ENCODE measurements around the gene PAX8. TPM values are rescaled to one million over a fixed set of nuclear protein-coding genes. Genes with fewer than 3 reads are reported as not detected.

PAX8 gene
- total RNA-seq, 6 donors from 2014 or later, result 1.5 to 3.6 (median 2.0) TPM

DNA sequence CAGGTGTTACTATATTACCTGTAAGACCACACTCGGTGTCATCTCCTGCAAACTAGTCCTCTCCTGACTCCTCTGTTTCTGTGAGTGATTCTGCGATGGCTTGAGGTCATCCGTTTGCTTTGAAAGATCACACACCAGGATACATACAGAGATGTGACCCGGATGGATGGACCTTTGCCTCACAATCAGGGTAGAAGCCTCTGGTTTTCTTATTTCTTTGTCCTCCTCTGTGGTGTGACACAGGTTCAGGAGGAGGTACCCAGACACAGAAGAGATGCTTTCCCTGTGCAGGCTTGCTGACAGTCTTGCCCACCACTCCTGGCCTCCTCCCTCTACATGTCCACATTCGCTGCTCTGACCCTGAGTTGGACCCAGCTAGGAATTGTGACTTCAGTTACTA, 70.3 kb downstream of the PAX8 start:
- ATAC-seq (ENCODE audit: low FRiP score in 2 of 2) (no peak), DNase-seq (no peak)
- no peak overlapping the region for H3K4me3 ChIP-seq
- H3K27me3 ChIP-seq, result no peaks in the 10 kb centered on the region
- peaks cover 18 to 23% (median 20%) of the 10 kb centered on the region in 4 donors for H3K4me1 ChIP-seq
- no peaks in the 10 kb centered on the region for H3K9me3 ChIP-seq
- no peaks in the 10 kb centered on the region for H3K36me3 ChIP-seq
- no peak overlapping the region for H3K27ac ChIP-seq
- TF ChIP-seq EP300 (IDR thresholded peaks at IDR 0.05) (no peak), POLR2AphosphoS5 (IDR thresholded peaks at IDR 0.05) (no peak), POLR2A (IDR thresholded peaks at IDR 0.05) (no peak)
- TF ChIP-seq, protein P1, sequence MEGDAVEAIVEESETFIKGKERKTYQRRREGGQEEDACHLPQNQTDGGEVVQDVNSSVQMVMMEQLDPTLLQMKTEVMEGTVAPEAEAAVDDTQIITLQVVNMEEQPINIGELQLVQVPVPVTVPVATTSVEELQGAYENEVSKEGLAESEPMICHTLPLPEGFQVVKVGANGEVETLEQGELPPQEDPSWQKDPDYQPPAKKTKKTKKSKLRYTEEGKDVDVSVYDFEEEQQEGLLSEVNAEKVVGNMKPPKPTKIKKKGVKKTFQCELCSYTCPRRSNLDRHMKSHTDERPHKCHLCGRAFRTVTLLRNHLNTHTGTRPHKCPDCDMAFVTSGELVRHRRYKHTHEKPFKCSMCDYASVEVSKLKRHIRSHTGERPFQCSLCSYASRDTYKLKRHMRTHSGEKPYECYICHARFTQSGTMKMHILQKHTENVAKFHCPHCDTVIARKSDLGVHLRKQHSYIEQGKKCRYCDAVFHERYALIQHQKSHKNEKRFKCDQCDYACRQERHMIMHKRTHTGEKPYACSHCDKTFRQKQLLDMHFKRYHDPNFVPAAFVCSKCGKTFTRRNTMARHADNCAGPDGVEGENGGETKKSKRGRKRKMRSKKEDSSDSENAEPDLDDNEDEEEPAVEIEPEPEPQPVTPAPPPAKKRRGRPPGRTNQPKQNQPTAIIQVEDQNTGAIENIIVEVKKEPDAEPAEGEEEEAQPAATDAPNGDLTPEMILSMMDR (IDR thresholded peaks at IDR 0.05), result no peak
- WGBS, 2 donors, result 93% methylated on average over 5 of the region's 5 CpGs

DNA sequence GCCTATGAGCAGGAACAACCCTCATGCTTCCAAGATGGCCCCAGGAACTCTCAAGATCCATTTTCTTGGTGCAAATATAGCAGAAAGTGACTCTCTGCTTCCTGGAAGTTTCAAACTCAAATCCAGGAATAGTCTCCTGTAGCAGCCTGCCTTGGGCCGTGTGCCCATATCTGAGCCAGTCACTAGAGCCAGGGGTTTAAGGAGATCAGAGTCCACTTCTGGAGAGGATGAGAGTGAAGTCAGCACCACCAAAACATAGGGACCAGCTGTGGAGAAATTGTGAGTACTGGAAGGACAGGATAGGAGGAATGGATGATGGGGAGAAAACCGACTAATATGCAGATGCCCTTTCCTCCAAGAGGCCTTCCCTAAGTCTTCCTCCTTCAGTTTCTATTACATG, 71.7 kb downstream of the PAX8 start:
- H3K36me3 ChIP-seq, result peaks cover 0 to 2% (median under 1%) of the 10 kb centered on the region in 4 donors
- peaks cover 10 to 17% (median 12%) of the 10 kb centered on the region in 4 donors for H3K4me1 ChIP-seq
- no peak for TF ChIP-seq POLR2AphosphoS5 (IDR thresholded peaks at IDR 0.05)
- no peak for TF ChIP-seq EP300 (IDR thresholded peaks at IDR 0.05)
- no peak for TF ChIP-seq POLR2A (IDR thresholded peaks at IDR 0.05)
- TF ChIP-seq, protein P1 (IDR thresholded peaks at IDR 0.05), result no peak
- DNase-seq (no peak), ATAC-seq (ENCODE audit: low FRiP score in 2 of 2) (no peak)
- H3K9me3 ChIP-seq, result no peaks in the 10 kb centered on the region
- no peaks in the 10 kb centered on the region for H3K27me3 ChIP-seq
- no peak overlapping the region for H3K27ac ChIP-seq
- 90 to 97% methylated on average over 2 of the region's 2 CpGs for WGBS, 2 donors
- no peak overlapping the region for H3K4me3 ChIP-seq

DNA sequence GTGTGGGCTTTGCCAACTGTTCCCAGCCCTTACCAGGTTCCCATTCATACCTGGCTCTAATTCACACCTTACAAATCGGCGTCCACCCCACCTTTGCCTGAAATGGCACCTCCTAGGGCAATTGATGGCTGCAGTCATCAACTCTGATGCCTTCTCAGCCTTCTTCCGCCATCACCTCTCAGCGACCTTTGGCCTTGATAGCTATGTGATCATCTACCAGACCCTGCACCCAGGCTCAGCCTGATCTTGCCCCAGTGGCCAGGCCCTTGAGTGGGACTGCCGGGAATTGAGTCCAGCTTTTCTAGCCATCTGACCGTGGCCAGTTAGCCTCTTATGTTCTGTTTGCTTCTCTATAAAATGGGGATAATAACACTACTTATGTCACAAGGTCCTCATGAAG, 72.5 kb downstream of the PAX8 start:
- Histone ChIP-seq H3K4me1 (peaks cover 3 to 9% (median 5%) of the 10 kb centered on the region in 4 donors), H3K27ac (no peak overlapping the region), H3K36me3 (peaks cover 0 to 10% (median 7%) of the 10 kb centered on the region in 4 donors), H3K9me3 (no peaks in the 10 kb centered on the region), H3K27me3 (no peaks in the 10 kb centered on the region), H3K4me3 (no peak overlapping the region)
- TF ChIP-seq, protein P1 (IDR thresholded peaks at IDR 0.05), result no peak
- TF ChIP-seq POLR2AphosphoS5 (IDR thresholded peaks at IDR 0.05) (no peak), EP300 (IDR thresholded peaks at IDR 0.05) (no peak), POLR2A (IDR thresholded peaks at IDR 0.05) (no peak)
- no peak for DNase-seq
- WGBS, 2 donors, result 77 to 88% methylated on average over 6 of the region's 6 CpGs
- no peak for ATAC-seq (ENCODE audit: low FRiP score in 2 of 2)

DNA sequence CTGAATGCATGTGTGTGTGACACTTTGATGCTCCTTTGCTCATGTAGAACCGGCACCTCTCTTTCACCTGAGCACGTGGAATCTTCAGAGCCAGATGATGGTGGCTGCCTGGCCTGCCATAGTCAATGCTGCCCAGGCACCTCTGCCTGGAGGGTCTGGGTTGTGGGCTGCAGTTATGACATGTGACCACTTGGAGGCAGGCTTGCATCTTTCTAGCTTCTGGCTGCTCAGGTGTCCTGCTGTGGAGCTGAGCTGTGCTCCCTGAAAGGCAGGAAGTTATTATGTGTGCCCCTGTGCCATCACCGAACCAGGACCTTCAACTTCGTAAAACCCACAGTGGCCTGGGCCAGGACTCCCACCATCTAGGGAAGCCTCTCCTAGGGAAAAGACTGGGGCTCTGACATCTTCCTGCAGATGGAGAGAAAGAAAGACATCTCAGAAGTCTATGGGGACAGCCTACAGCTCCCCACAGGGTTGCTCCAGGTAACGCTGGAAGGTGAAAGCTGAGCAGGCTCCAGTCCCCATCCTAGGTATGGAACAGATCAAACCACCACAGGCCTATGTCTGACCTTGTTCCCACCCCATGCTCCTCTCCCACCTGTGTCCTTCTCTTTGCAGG, 74.7 kb downstream of the PAX8 start:
- 29 to 42% methylated on average over 3 to 5 of the region's 5 CpGs for WGBS, 2 donors
- Histone ChIP-seq H3K27me3 (no peaks in the 10 kb centered on the region), H3K36me3 (peaks cover 0 to 14% (median 11%) of the 10 kb centered on the region in 4 donors), H3K9me3 (no peaks in the 10 kb centered on the region), H3K27ac (no peak overlapping the region), H3K4me3 (no peak overlapping the region), H3K4me1 (peaks cover 7 to 14% (median 10%) of the 10 kb centered on the region in 4 donors)
- peak in 1 of 2 donors; percentile 83 for DNase-seq
- ATAC-seq (ENCODE audit: low FRiP score in 2 of 2), result peak; percentile 64 to 81
- TF ChIP-seq POLR2AphosphoS5 (IDR thresholded peaks at IDR 0.05) (no peak), EP300 (IDR thresholded peaks at IDR 0.05) (no peak), POLR2A (IDR thresholded peaks at IDR 0.05) (no peak)
- TF ChIP-seq, protein P1 (IDR thresholded peaks at IDR 0.05), result peak; percentile 83 to 93 (median 88)

DNA sequence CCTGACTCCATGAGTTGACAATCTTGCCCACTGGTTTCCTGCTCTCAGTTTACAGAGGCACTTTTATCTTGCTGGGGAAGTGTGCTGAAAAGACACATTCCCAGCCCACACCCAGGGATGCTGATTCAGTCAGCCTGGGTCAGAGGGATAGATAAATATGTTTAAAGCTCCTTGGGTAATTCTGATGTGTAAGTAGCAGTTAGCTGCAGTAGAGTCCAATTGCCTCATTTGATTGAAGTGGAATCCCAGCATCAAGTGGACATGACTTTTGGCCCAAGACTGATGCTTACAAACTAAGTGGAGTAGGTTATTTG, 75.5 kb downstream of the PAX8 start:
- TF ChIP-seq, protein P1 (IDR thresholded peaks at IDR 0.05), result no peak
- no peak for TF ChIP-seq POLR2A (IDR thresholded peaks at IDR 0.05)
- no peak for TF ChIP-seq POLR2AphosphoS5 (IDR thresholded peaks at IDR 0.05)
- TF ChIP-seq EP300 (IDR thresholded peaks at IDR 0.05), result no peak
- H3K27me3 ChIP-seq, result no peaks in the 10 kb centered on the region
- H3K4me3 ChIP-seq, result no peak overlapping the region
- H3K27ac ChIP-seq, result no peak overlapping the region
- peaks cover 9 to 23% (median 15%) of the 10 kb centered on the region in 4 donors for H3K4me1 ChIP-seq
- DNase-seq (no peak), ATAC-seq (ENCODE audit: low FRiP score in 2 of 2) (no peak)
- H3K36me3 ChIP-seq, result peaks cover 0 to 14% (median 11%) of the 10 kb centered on the region in 4 donors
- no peaks in the 10 kb centered on the region for H3K9me3 ChIP-seq
